ENCODE data around the gene STAC3. TPM values are rescaled to one million over a fixed set of nuclear protein-coding genes. Genes with fewer than 3 reads are reported as not detected.

STAC3 gene
- total and polyA plus RNA-seq, 12 donors, result 0.30 to 10.5 (median 2.5) TPM

GRCh38 chr12:57224973-57225679 is 25.9 kb downstream of the STAC3 start:
- Histone ChIP-seq H3K9me3 (replicated peaks in 1 of 3) (no peaks in the 10 kb centered on the region), H3K36me3 (replicated peaks in 1 of 2) (no peaks in the 10 kb centered on the region), H3K4me3 (no peak overlapping the region), H3K4me1 (replicated peaks in 1 of 2) (peaks cover 3 to 5% of the 10 kb centered on the region in 2 donors), H3K27ac (no peak overlapping the region), H3K27me3 (peaks cover 68% of the 10 kb centered on the region)
- intact Hi-C loops (cut with DNase I), result no loop called here
- peak in 1 of 7 donors; percentile 63 for DNase-seq
- 7 to 12% (median 7%) methylated on average over 6 to 61 of the region's 61 CpGs for WGBS, 4 donors
- TF ChIP-seq POLR2A (IDR thresholded peaks at IDR 0.05) (no peak), CTCF (IDR thresholded peaks at IDR 0.05) (peak in 5 of 6 experiments; percentile 32 to 67 (median 54))

GRCh38 chr12:57224278-57224972 is 26.6 kb downstream of the STAC3 start:
- TF ChIP-seq CTCF (IDR thresholded peaks at IDR 0.05) (no peak), POLR2A (IDR thresholded peaks at IDR 0.05) (no peak)
- DNase-seq, result no peak
- intact Hi-C loops (cut with DNase I), result no loop called here
- Histone ChIP-seq H3K27me3 (peaks cover 75% of the 10 kb centered on the region), H3K4me1 (replicated peaks in 1 of 2) (no peaks in the 10 kb centered on the region), H3K9me3 (replicated peaks in 1 of 3) (no peaks in the 10 kb centered on the region), H3K4me3 (no peak overlapping the region), H3K27ac (no peak overlapping the region), H3K36me3 (replicated peaks in 1 of 2) (no peaks in the 10 kb centered on the region)
- 44 to 72% (median 57%) methylated on average over 13 to 30 of the region's 30 CpGs for WGBS, 4 donors

GRCh38 chr12:57223191-57224165 is 27.5 kb downstream of the STAC3 start:
- 56 to 76% (median 65%) methylated on average over 16 to 22 of the region's 22 CpGs for WGBS, 4 donors
- no peak for DNase-seq
- no peaks in the 10 kb centered on the region for H3K9me3 ChIP-seq (replicated peaks in 1 of 3)
- intact Hi-C loops (cut with DNase I), result no loop called here
- no peak for TF ChIP-seq CTCF (IDR thresholded peaks at IDR 0.05)
- TF ChIP-seq POLR2A (IDR thresholded peaks at IDR 0.05), result no peak
- no peaks in the 10 kb centered on the region for H3K36me3 ChIP-seq (replicated peaks in 1 of 2)
- peaks cover 80% of the 10 kb centered on the region for H3K27me3 ChIP-seq
- no peaks in the 10 kb centered on the region for H3K4me1 ChIP-seq (replicated peaks in 1 of 2)
- H3K4me3 ChIP-seq, result no peak overlapping the region
- H3K27ac ChIP-seq, result no peak overlapping the region

All from adrenal gland (tissue), 12 donors.